SK-MEL-5 (cell line): ENCODE measurements around the gene LINC01488. TPM values are rescaled to one million over a fixed set of nuclear protein-coding genes. Genes with fewer than 3 reads are reported as not detected.

Source experiments
- DNase-seq: peaks from one replicate; pipeline ENCODE4 v3.0.0-alpha.2; 2016; ENCODE audit warnings: low read depth, low spot score
- in situ Hi-C: cut with HindIII; loops from 2 replicates; pipeline ENCODE4 v1.10.0; 2016; ENCODE audit warnings: low sequenced_read_pairs, high pct_unique_total_duplicates, low pct_unique_long_range_greater_than_20kb
- total RNA-seq: library from RNA; depleted of rRNA; stranded (reverse); fragments of >200 nt; shearing (Covaris generic); gene quantifications from 2 replicates; pipeline ENCODE4 v1.2.3, GENCODE V29; 2014

Gene LINC01488
- total RNA-seq, 1 experiment from 2014 or later, result 4.4 TPM

DNA sequence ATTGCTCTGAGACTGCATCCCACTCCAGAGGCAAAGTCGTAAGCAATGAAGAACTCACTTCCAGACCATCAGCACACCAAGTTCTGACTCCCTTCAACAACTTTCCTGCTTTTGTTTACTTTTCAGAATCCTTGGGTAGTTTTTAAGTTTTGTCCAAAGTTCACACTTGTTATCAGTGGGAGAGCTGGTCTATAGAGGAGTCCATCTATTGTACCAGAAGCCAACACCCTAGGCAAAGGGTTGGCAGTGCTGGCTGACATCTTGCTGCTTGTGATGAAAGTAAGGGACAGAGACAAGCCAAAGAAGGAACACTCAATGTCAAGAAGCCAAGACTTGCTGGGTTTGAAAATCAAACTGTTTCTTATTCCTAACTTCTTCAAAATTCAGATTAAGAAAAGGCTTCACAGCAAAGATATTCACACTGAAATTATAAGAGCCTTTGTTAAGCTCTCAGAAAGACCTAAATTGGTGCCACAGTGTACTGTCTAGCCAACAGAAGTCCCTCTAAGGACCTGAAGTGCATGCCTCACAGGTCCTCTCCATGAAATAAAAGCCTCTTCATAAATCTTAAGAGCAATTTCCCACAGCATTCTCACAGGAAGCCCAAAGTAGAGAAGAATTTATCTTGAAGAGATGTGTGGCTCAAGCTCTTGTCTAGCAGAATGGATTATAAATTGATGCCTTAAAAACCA is 21.5 kb upstream of the LINC01488 start:
- DNase-seq, result no peak
- in situ Hi-C loops, result loop anchor here (5.0 kb wide), 1 partner anchor 87 kb away; no protein-coding TSS in a partner anchor

- no peak for DNase-seq
- in situ Hi-C loops, result no loop called here
These were observed 20.8 kb upstream of the LINC01488 start for GRCh38 chr11:69460540-69461257.

DNA sequence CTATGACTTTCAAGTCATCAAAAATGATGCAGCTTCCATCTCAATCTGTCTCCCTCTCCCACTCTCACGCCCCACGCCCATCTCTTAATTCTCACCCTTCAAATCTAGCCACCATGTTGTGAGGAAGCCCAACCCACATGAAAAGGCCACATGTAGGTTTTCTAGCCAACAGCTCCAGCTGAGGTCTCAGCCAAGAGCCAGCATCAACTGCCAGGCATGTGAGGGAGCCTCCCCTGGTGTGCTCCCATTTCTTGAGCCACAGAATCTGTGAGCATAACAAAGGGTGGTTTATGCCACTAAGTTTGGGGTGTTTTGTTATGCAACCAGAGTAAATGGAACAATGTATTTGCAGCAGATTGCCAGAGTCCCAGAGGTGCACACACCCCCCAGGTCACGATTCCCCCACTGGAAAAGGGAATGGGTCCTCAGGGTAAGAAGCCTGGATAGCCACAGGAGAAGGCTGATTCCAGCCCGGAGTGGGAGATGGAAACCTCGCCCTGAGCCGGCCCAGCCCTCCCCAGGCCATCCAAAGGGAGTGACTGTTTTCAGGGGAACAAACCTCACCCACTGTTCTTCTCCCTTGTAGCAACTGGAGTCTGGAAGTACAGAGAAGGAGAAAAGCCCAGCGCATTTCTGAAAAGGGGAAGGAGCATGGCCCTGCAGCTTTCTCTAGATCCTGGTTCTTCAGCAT is 20.0 kb upstream of the LINC01488 start:
- no peak for DNase-seq

DNA sequence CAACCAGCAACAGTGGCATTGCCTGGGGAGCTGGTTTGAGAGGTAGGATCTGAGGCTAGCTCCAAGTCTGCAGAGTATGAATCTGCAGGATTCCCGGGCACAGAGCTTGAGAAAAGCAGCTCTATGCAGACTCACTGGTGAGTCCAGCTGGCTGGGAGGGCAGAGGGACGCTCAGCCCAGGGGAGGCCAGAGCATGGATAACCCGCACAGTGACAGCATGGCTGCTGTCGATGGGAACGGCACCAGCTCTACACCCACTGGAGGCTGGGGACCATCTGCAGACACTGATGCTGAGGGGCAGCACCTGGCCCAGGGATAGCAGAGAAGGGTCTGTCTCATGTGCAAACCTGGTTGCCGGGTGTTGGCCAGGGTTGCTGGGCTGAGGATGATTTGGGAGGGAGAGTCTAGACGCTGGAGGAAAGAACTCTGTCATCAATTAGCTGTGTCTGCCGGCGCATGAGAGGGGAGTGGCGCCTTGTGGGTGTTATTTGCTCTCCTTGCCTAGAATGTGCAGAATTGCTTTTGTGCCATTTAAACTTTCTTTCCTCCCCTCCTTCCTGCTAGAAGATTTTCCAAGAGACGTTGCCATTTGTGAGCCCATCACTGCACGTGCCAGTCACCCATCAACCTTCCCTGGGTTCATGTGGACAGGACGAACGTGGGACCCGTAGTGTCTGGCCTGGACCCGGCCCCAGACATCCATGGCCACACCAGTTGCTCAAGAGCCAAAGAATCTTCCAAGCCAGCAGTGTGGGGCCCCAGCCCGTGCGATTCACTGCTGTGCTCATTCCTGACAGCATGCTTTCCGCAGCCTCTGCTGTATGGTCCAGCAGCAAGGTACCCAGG is 19.1 kb upstream of the LINC01488 start:
- in situ Hi-C loops, result no loop called here
- no peak for DNase-seq

More for the DNA sequence above, 20.0 kb upstream of the LINC01488 start:
- in situ Hi-C loops, result no loop called here

GRCh38 chr11:69463181-69463994 is 18.1 kb upstream of the LINC01488 start:
- in situ Hi-C loops, result no loop called here
- no peak for DNase-seq

GRCh38 chr11:69463995-69464960 is 17.2 kb upstream of the LINC01488 start:
- no peak for DNase-seq
- in situ Hi-C loops, result no loop called here

DNA sequence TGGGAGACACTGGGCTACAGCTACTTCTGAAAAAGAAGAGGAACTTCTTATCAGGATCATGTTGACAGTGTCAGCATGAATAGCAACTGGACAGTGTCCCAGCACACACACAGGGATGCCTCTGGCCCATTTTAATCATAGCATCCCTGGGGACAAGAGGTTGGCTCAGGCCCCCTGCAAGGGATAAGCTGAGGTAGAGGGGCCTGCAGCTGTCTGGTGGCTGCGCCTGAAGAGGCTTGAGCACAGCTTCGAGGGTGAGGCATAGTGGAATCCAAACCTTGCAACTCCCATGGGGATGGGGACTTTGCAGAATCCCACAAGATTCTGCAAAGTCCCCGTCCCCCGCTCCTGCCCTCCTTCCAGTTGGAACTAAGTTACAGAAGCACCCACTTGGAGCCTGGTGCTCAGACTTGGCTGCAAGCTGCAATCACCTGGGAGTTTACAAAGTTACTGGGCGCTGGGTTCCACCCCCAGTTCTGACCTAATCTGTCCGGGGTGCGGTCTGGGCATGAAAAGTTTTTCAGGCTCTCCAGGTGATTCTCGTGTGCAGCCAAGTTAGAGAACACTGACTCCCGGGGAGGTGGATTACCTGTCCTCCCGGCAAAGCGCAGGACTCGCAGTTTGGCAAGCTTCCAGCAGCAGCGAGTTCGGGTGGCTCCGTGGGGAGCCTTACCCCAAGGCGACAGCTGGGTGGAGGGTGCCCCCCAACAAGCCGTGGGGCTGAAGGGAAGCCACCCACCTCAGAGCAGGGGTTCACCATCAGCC is 16.0 kb upstream of the LINC01488 start:
- DNase-seq, result no peak
- in situ Hi-C loops, result no loop called here

DNA sequence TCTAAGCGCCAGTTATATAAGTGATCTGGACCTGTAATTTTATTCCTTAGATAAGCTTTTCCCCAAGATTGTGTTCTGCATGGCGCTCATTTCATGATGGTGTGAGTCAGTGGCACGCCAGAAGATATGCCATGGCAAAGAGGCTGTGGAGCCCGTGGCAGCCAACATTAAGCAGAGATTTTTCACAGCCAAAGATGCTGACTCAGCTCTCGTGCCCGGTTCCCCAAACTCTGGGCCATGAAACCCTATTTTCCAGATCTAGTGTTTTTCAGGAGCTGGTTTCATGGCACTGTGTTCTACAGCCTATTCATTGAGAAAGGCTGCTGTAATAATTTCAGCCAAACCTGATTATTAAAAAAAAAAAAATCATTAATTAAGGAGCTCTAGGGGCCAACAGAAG is 15.4 kb upstream of the LINC01488 start:
- no peak for DNase-seq
- in situ Hi-C loops, result no loop called here

DNA sequence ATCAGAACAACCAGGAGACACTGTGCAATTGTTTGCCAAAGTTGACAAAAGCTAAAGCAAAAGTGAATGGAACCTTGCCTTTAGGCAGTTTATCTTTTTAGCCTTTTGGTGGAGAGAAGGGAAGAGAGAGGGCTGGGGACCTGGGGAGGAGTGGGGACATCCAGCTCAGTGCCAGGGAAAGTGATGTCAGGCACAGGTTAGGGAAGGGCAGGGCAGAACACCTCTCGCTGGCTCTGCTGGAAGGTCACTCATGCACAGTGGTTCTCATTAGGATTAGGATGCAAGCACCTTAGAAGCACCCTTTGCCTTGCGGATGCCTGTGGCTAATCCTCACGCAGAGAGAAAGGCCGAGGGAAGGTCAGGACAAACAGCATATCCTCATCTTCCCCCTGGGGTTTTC is 14.3 kb upstream of the LINC01488 start:
- in situ Hi-C loops, result no loop called here
- no peak for DNase-seq

DNA sequence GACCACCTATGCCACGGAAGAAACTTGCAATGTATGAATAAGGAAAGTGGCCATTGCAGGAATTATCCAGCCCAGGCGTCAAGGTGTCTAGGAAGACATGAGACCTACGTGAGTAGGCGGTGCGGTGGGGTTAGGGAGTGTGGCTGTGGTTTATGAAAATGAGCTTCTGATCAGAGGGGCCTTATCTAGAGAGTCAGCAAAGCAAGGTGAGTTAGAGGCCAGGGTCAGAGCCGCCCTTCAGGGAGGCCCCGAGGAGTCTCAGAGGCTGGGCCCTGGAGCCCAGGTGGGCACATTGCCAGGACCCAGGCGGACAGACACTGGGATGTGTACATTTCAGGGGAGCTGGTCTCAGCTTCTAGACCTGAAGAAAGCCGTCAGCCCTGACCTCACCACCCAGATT is 13.8 kb upstream of the LINC01488 start:
- DNase-seq, result no peak
- in situ Hi-C loops, result no loop called here

DNA sequence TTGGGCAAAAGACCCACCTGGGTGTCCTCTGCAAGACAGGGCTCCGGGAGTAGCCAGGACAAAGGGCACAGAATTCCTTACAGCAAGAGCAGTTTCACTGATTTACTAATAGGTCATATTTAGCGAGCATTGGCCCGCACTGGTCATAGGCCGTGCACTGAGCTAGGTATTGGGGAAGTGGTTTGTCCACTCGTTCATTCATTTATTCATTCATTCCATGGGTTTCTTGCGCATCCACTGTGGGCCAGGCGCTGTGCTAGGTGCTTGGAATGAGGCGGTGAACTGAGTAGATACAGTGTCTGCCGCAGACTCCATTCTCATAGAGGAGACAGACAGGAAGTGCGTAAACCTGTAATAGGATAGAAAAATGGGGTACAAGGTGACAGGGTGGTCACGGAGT is 13.2 kb upstream of the LINC01488 start:
- in situ Hi-C loops, result no loop called here
- no peak for DNase-seq

GRCh38 chr11:69468911-69469885 is 12.3 kb upstream of the LINC01488 start:
- no peak for DNase-seq
- in situ Hi-C loops, result no loop called here

DNA sequence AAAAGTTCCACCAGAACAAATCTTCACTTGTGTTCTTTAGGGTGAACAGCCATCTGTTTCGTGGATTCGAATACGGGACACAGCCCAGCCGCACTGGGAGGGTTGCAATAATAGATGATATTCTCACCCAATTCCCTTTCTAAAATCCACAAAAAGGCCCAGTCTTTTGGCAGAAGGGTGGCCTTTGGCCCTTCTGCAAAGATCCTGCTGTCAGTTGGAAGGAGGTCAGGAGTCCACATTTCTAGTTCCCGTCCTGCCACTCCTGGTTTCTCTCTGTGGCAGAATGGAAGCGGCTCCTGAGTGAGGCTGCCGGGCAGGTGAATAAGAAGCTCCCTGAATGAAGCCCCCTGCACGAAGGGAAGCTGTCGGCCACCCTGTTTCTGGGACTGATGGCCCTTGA is 11.2 kb upstream of the LINC01488 start:
- DNase-seq, result no peak
- in situ Hi-C loops, result no loop called here
